HepG2 (cell line): ENCODE measurements around the gene FASLG. TPM values are rescaled to one million over a fixed set of nuclear protein-coding genes. Genes with fewer than 3 reads are reported as not detected.

Experiments
- ATAC-seq: fragments of 200-7000 bp; cut with Tn5 transposase; 3 replicates; pipeline ENCODE4 v1.9.1; 2020; ENCODE audit warnings: mild to moderate bottlenecking, moderate library complexity
- BruUV-seq: library from RNA; stranded (reverse); fragments of 400-500 nt; replicated peaks from 2 replicates; lab custom pipeline; 2021; lab: Mats Ljungman, UMichigan
- CTCF ChIA-PET: fragments of 300-600 bp; formaldehyde crosslinking; extraction: SDS; loops from one replicate; lab custom pipeline; 2021; ENCODE audit warnings: low total read pairs, inconsistent platforms, low intra/inter-chr PET ratio; lab: Yijun Ruan, JAX
- POLR2A ChIA-PET: fragments of 350-600 bp; sonication (Branson Sonifier 250); formaldehyde crosslinking; loops from one replicate; lab custom pipeline; 2020; ENCODE audit warnings: antibody characterized with exemption, inconsistent platforms; lab: Yijun Ruan, JAX
- DNase-seq: peaks from one replicate; pipeline ENCODE4 v3.0.0-alpha.2; 2015; ENCODE audit warnings: low spot score
- FAIRE-seq: peaks from 3 replicates; lab custom pipeline; 2011; peaks lifted over from hg19 to GRCh38; lab: Jason Lieb, UNC
- H2AFZ ChIP-seq: one replicate; pipeline ENCODE4 v1.6.1; 2011; ENCODE audit warnings: low read length, inconsistent platforms
- H3K27ac ChIP-seq: fragments of 300-600 bp; 3 replicates; pipeline ENCODE4 v1.8.0; 2011; ENCODE audit warnings: mixed run types, mild to moderate bottlenecking, mixed read lengths, low read length, inconsistent platforms; ENCODE audit not compliant: insufficient read depth; ENCODE audit errors: extremely low read length
- H3K27me3 ChIP-seq, 2 experiments: fragments of 200-600 bp in 1 of 2; 2 replicates in 1 of 2; 3 replicates in 1 of 2; pipeline versions ENCODE4 v1.6.0 to v1.8.0; 2011; ENCODE audit warnings: low read length in 2 of 2, mild to moderate bottlenecking in 2 of 2, moderate library complexity in 2 of 2, inconsistent platforms in 1 of 2; ENCODE audit not compliant: insufficient read depth in 2 of 2, control insufficient read depth in 1 of 2
- H3K36me3 ChIP-seq, 2 experiments: fragments of 200-600 bp in 1 of 2; replicated peaks in 1 of 2; 2 replicates in 1 of 2; 3 replicates in 1 of 2; pipeline versions ENCODE4 v1.5.1 to v1.8.0; 2011; ENCODE audit warnings: low read length in 2 of 2, inconsistent platforms in 1 of 2; ENCODE audit not compliant: insufficient read depth in 2 of 2, control insufficient read depth in 1 of 2
- H3K4me1 ChIP-seq: 2 replicates; pipeline ENCODE4 v1.5.1; 2012; ENCODE audit warnings: low read length, inconsistent platforms; ENCODE audit not compliant: insufficient read depth
- H3K4me2 ChIP-seq: 2 replicates; pipeline ENCODE4 v1.6.0; 2011; ENCODE audit warnings: low read depth, low read length, inconsistent platforms
- H3K4me3 ChIP-seq, 3 experiments: fragments of 200-600 bp in 1 of 3; sonication (generic), shearing (Covaris generic) in 1 of 3; replicated peaks in 1 of 3; 2 replicates each; pipeline ENCODE4 v1.5.1; 2011 to 2016; ENCODE audit warnings: low read length in 3 of 3, inconsistent platforms in 2 of 3, low read depth in 2 of 3, mild to moderate bottlenecking in 2 of 3, control low read depth in 1 of 3, mixed read lengths in 1 of 3; ENCODE audit not compliant: insufficient read depth in 1 of 3
- H3K79me2 ChIP-seq: one replicate; pipeline ENCODE4 v1.6.1; 2011; ENCODE audit warnings: low read length, inconsistent platforms; ENCODE audit not compliant: insufficient read depth
- H3K9ac ChIP-seq: 2 replicates; pipeline ENCODE4 v1.6.0; 2011; ENCODE audit warnings: mild to moderate bottlenecking, low read depth, low read length, inconsistent platforms; ENCODE audit not compliant: insufficient read depth
- H3K9me3 ChIP-seq: 2 replicates; pipeline ENCODE4 v1.5.1; 2012; ENCODE audit warnings: mild to moderate bottlenecking, low read length
- H4K20me1 ChIP-seq: 2 replicates; pipeline ENCODE4 v1.6.0; 2011; ENCODE audit warnings: inconsistent platforms, mild to moderate bottlenecking, low read length, moderate library complexity; ENCODE audit not compliant: insufficient read depth
- ETV6 ChIP-seq: sonication (generic); formaldehyde crosslinking; conservative IDR thresholded peaks from 2 replicates; pipeline ENCODE4 v1.4.0; 2020; ENCODE audit warnings: missing genetic modification reagents
- HINFP ChIP-seq: sonication (generic); formaldehyde crosslinking; IDR thresholded peaks from 2 replicates; pipeline ENCODE4 v1.4.0; 2020; ENCODE audit warnings: low read depth, mild to moderate bottlenecking, missing genetic modification reagents
- HNRNPL ChIP-seq: fragments of 200-400 bp; formaldehyde crosslinking; IDR thresholded peaks from 2 replicates; pipeline ENCODE4 v1.6.1; 2017; ENCODE audit warnings: mild to moderate bottlenecking, low read depth, low read length
- KMT2A ChIP-seq: sonication (generic); formaldehyde crosslinking; IDR thresholded peaks from 2 replicates; pipeline ENCODE4 v1.4.0; 2020; ENCODE audit warnings: missing genetic modification reagents
- LRRFIP1 ChIP-seq: sonication (generic); formaldehyde crosslinking; conservative IDR thresholded peaks from 2 replicates; pipeline ENCODE4 v1.4.0; 2020; ENCODE audit warnings: missing genetic modification reagents
- MXD4 ChIP-seq: IDR thresholded peaks from 2 replicates; pipeline ENCODE4 v1.6.1; 2016; ENCODE audit warnings: mild to moderate bottlenecking, missing biosample characterization, missing genetic modification reagents
- PAXIP1 ChIP-seq: sonication (generic); formaldehyde crosslinking; conservative IDR thresholded peaks from 2 replicates; pipeline ENCODE4 v1.4.0; 2020; ENCODE audit warnings: mild to moderate bottlenecking, missing genetic modification reagents, moderate library complexity
- ZNF616 ChIP-seq: sonication (generic); formaldehyde crosslinking; IDR thresholded peaks from 2 replicates; pipeline ENCODE4 v1.5.0; 2020; ENCODE audit warnings: low read depth, mild to moderate bottlenecking, missing genetic modification reagents
- ZNF746 ChIP-seq: sonication (generic); formaldehyde crosslinking; IDR thresholded peaks from 2 replicates; pipeline ENCODE4 v1.8.0; 2022; ENCODE audit warnings: mild to moderate bottlenecking, missing genetic modification reagents
- ZNF790 ChIP-seq: sonication (generic); formaldehyde crosslinking; IDR thresholded peaks from 2 replicates; pipeline ENCODE4 v1.8.0; 2022; ENCODE audit warnings: missing genetic modification reagents, mild to moderate bottlenecking, borderline replicate concordance
- ZSCAN25 ChIP-seq: sonication (generic); formaldehyde crosslinking; IDR thresholded peaks from 2 replicates; pipeline ENCODE4 v1.8.0; 2022; ENCODE audit warnings: mild to moderate bottlenecking, missing genetic modification reagents
- WGBS: methylation state at CpG from one replicate; pipeline ENCODE4 v1.1.6; 2017; ENCODE audit warnings: low lambda C conversion rate; 5-methylcytosine and 5-hydroxymethylcytosine counted together
- in situ Hi-C: cut with HindIII; loops from 2 replicates; pipeline ENCODE4 v1.10.0; 2017; ENCODE audit warnings: low pct_unique_long_range_greater_than_20kb; ENCODE audit not compliant: extremely low pct_ligation_motif_present
- intact Hi-C: fragments of 100-400 bp; cut with micrococcal nuclease; formaldehyde crosslinking; loops from one replicate; pipeline ENCODE4 v1.10.0; 2022; ENCODE audit not compliant: unreplicated experiment
- polyA plus RNA-seq, 8 experiments: library from polyadenylated mRNA; depleted of rRNA in 3 of 8; stranded (reverse) in 7 of 8; unstranded in 1 of 8; fragments of >200 nt; fragmentation: Illumina TruSeq in 4 of 8; extraction: Trizol in 4 of 8; gene quantifications; 2 replicates each; pipeline versions ENCODE4 v1.2.1 to v1.2.3, GENCODE V29; 2011 to 2016; ENCODE audit warnings: low read depth in 4 of 8, missing spikeins in 1 of 8, mixed read lengths in 1 of 8; ENCODE audit not compliant: insufficient read depth in 1 of 8
- total RNA-seq, 5 experiments: library from RNA; depleted of rRNA; stranded (reverse); fragments of >200 nt; fragmentation: Illumina TruSeq; extraction: Trizol; gene quantifications; 2 replicates each; pipeline ENCODE4 v1.2.3, GENCODE V29; 2016; ENCODE audit warnings: low read depth in 1 of 5
- TF ChIP-seq, protein P1 (sequence below): sonication (generic); formaldehyde crosslinking; IDR thresholded peaks from 2 replicates; pipeline ENCODE4 v1.4.0; 2020; ENCODE audit warnings: mild to moderate bottlenecking, low read depth, missing genetic modification reagents
- TF ChIP-seq, protein P2 (sequence below): IDR thresholded peaks from 2 replicates; pipeline ENCODE4 v1.6.1; 2016; ENCODE audit warnings: control low read depth

Gene FASLG
- total and polyA plus RNA-seq, 2 of the 13 experiments (the other 11 are each of a cell fraction or from before 2014, with no cell fraction given): 0.08 TPM; not detected in 1

- H3K79me2 ChIP-seq: no peaks in the 10 kb centered on the region
- ATAC-seq (no peak), DNase-seq (no peak), FAIRE-seq (no peak)
- H3K27ac ChIP-seq: no peak overlapping the region
- H3K9me3 ChIP-seq: no peaks in the 10 kb centered on the region
- no peak overlapping the region for H3K4me2 ChIP-seq
- no peak overlapping the region for H2AFZ ChIP-seq
- peaks cover 33% of the 10 kb centered on the region for H3K4me1 ChIP-seq
- H3K27me3 ChIP-seq: peaks cover 0 to 6% of the 10 kb centered on the region in 2 experiments; a peak in 1 of 5 replicates
- H3K9ac ChIP-seq: no peak overlapping the region
- POLR2A ChIA-PET: no interaction called here
- H4K20me1 ChIP-seq: no peaks in the 10 kb centered on the region
- in situ Hi-C loops: no loop called here
- WGBS: 65% methylated on average over 8 of the region's 8 CpGs
- TF ChIP-seq LRRFIP1 (CRISPR knock-in tag) (no peak), PAXIP1 (CRISPR knock-in tag) (no peak), ZNF746 (no peak), HNRNPL (no peak), ETV6 (no peak), KMT2A (CRISPR knock-in tag) (no peak), ZSCAN25 (CRISPR knock-in tag) (no peak), ZNF790 (CRISPR knock-in tag) (no peak), ZNF616 (no peak), HINFP (CRISPR knock-in tag) (no peak), MXD4 (CRISPR knock-in tag) (no peak)
- TF ChIP-seq, protein P1, sequence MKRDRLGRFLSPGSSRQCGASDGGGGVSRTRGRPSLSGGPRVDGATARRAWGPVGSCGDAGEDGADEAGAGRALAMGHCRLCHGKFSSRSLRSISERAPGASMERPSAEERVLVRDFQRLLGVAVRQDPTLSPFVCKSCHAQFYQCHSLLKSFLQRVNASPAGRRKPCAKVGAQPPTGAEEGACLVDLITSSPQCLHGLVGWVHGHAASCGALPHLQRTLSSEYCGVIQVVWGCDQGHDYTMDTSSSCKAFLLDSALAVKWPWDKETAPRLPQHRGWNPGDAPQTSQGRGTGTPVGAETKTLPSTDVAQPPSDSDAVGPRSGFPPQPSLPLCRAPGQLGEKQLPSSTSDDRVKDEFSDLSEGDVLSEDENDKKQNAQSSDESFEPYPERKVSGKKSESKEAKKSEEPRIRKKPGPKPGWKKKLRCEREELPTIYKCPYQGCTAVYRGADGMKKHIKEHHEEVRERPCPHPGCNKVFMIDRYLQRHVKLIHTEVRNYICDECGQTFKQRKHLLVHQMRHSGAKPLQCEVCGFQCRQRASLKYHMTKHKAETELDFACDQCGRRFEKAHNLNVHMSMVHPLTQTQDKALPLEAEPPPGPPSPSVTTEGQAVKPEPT (CRISPR knock-in tag): no peak
- TF ChIP-seq, protein P2, sequence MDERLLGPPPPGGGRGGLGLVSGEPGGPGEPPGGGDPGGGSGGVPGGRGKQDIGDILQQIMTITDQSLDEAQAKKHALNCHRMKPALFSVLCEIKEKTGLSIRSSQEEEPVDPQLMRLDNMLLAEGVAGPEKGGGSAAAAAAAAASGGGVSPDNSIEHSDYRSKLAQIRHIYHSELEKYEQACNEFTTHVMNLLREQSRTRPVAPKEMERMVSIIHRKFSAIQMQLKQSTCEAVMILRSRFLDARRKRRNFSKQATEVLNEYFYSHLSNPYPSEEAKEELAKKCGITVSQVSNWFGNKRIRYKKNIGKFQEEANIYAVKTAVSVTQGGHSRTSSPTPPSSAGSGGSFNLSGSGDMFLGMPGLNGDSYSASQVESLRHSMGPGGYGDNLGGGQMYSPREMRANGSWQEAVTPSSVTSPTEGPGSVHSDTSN (CRISPR knock-in tag): no peak
- intact Hi-C loops: no loop called here
- no peak overlapping the region for H3K4me3 ChIP-seq
- H3K36me3 ChIP-seq: no peaks in the 10 kb centered on the region
- CTCF ChIA-PET: no interaction called here
- no TSS peak for BruUV-seq
Observed at GRCh38 chr1:172640111-172640510, 18.8 kb upstream of the FASLG start.
